ENCODE measurements around the gene ALG1. TPM values are rescaled to one million over a fixed set of nuclear protein-coding genes. Genes with fewer than 3 reads are reported as not detected.
A peak's percentile ranks its signal among the peaks of the same experiment; 100 is the strongest.
"Not testable (repeated sequence)": the region's sequence is repeated elsewhere in the genome, so short reads cannot be mapped to it uniquely, and the experiment has no call there.

ALG1 gene
- total and polyA plus RNA-seq, 2 experiments from 2014 or later = 20.2 to 36.4 TPM

GRCh38 chr16:5044011-5044540 is 27.6 kb upstream of the ALG1 start (continued):
- TF ChIP-seq EZH2 (IDR thresholded peaks at IDR 0.05; ENCODE audit: low read depth, unreplicated experiment) (no peak), STAT1 (IDR thresholded peaks at IDR 0.05; ENCODE audit: unreplicated experiment) (no peak), REST (IDR thresholded peaks at IDR 0.05; ENCODE audit: unreplicated experiment) (no peak), JUNB (IDR thresholded peaks at IDR 0.05; ENCODE audit: unreplicated experiment) (no peak)

GRCh38 chr16:5044581-5044980 is 27.1 kb upstream of the ALG1 start:
- H3K36me3 Mint-ChIP-seq (ENCODE audit: low read depth); H3K9me2 ChIP-seq (ENCODE audit: insufficient read depth); H3K4me1 ChIP-seq (ENCODE audit: insufficient read depth); H3K27ac ChIP-seq (ENCODE audit: low read depth); H3K36me3 ChIP-seq (ENCODE audit: insufficient read depth); H3K4me3 Mint-ChIP-seq; ATAC-seq; H3K9me3 Mint-ChIP-seq; H3K27me3 ChIP-seq (ENCODE audit: insufficient read depth); H3F3A ChIP-seq (replicated peaks; ENCODE audit: low read depth); H3K4me2 ChIP-seq; H4K20me1 ChIP-seq (replicated peaks; ENCODE audit: insufficient read depth); H3K4me3 ChIP-seq; H3K27ac Mint-ChIP-seq; H3K27me3 Mint-ChIP-seq (ENCODE audit: insufficient read depth, low read depth, poor library complexity); H2AFZ ChIP-seq; H3K4me1 Mint-ChIP-seq; DNase-seq (ENCODE audit: low spot score); H3K79me2 ChIP-seq (replicated peaks; ENCODE audit: insufficient read depth): not testable (repeated sequence)

DNA sequence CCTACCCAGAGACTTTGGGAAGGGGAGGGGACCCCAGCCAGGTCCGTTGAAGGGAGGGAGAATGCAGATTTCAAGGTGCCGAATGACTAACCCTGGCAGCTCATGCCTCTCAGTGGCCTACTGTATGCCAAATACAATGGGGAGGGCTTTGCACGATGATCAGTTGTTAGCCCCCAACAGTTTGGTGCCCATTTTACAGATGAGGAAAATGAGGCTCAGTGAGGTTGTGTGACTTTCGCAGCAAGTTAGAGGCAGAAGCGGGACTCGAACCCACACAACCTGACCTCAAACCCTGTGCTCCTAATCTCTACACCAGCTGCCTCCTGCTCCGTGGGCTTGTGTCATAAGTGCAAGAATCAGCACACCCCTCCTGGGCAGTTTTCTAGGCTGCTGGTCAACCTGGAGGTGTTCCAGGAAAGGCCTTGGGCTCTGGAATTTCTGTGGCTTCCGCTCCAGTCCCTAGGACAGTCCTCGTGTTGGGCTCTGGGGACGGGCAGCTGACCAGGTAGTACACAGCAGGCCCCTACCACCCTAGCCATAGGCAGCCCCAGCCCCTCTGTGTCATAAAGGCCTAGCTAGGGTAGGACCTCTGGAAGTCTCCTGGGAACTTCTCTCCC is 26.0 kb upstream of the ALG1 start:
- H3K27ac ChIP-seq (ENCODE audit: low read depth) = no peak overlapping the region
- Mint-ChIP-seq H3K27ac (0 out of 2 replicates have a peak overlapping the region, but pooled peaks have one; percentile 28), H3K9me3 (no peaks in the 10 kb centered on the region), H3K36me3 (ENCODE audit: low read depth) (no peaks in the 10 kb centered on the region), H3K4me1 (peaks cover 9% of the 10 kb centered on the region; the same call in 2 of the 3 replicates), H3K4me3 (no peak overlapping the region), H3K27me3 (ENCODE audit: insufficient read depth, low read depth, poor library complexity) (peaks cover 8% of the 10 kb centered on the region)
- H3K4me1 ChIP-seq (ENCODE audit: insufficient read depth) = peaks cover 4% of the 10 kb centered on the region; the same call in 1 of the 2 replicates
- H3K9me2 ChIP-seq (ENCODE audit: insufficient read depth) = no peaks in the 10 kb centered on the region
- H2AFZ ChIP-seq = no peak overlapping the region
- DNase-seq (ENCODE audit: low spot score) (no peak), ATAC-seq (no peak)
- H3K4me3 ChIP-seq = no peak overlapping the region
- no peaks in the 10 kb centered on the region for H3K36me3 ChIP-seq (ENCODE audit: insufficient read depth)
- H3F3A ChIP-seq (replicated peaks; ENCODE audit: low read depth) = 0 out of 2 replicates have a peak, but pooled peaks cover 4% of the 10 kb centered on the region
- H3K4me2 ChIP-seq = no peak overlapping the region
- no peaks in the 10 kb centered on the region for H3K79me2 ChIP-seq (replicated peaks; ENCODE audit: insufficient read depth)
- no peak for TF ChIP-seq EZH2phosphoT487 (IDR thresholded peaks at IDR 0.05; ENCODE audit: unreplicated experiment)
- H3K27me3 ChIP-seq (ENCODE audit: insufficient read depth) = no peaks in the 10 kb centered on the region
- H4K20me1 ChIP-seq (replicated peaks; ENCODE audit: insufficient read depth) = no peaks in the 10 kb centered on the region

Measured in GM23338 (cell line).